ENCODE measurements around the gene HIGD2A. TPM values are rescaled to one million over a fixed set of nuclear protein-coding genes. Genes with fewer than 3 reads are reported as not detected.
A peak's percentile ranks its signal among the peaks of the same experiment; 100 is the strongest.

HIGD2A gene
- total and polyA plus RNA-seq, 10 of the 15 experiments (the other 5 are each of a cell fraction or from before 2014, with no cell fraction given): 152 to 348 (median 194) TPM

DNA sequence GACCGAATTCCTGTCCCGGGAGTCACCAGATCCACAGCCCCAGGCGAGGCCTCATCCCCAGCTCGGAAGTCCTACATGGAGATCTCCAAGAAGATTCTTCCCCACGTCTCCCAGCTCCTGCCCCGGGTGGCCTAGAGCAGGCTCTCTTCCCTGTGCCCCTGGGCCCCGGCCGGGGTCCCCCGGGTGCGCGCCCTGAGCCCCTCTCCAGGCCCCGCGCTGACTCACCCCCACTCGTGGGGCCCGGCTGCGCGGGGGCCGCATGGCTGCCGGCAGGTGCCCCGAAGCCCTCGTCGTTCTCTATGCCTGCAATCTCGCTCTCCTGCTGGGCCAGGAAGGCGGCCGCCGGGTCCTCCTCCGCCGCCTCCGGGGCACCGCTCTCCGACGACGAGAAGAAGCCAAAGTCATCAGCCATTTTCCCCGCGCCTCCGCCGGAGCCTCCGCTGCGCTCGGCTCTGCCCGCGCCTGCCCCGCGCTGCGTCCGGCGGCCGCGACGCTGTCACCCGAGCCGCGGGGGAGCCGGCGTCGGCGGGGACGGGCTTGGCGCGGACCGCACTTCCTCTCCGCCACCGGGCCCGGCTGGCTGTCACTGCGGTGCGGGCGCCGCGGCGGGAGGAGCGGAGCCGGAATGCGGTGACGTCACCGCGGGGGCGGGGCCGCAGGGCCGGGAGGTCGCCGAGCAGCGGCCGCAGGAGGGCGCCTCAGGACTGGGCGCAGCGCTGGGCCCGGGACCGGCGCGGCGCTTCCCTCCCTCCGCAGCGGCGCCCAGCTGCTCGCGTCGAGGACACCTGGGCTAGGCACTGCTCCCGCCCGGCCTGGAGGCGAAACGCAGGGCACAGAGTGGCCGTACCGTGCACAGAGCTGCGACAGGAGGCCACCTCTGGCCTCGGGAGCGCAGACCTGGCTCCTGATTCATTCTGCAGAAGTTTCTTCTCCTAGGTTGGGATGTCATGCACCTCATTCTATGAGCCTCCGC, 27.7 kb downstream of the HIGD2A start, which contains the start of gene CLTB (continued):
- TF ChIP-seq, protein P1, sequence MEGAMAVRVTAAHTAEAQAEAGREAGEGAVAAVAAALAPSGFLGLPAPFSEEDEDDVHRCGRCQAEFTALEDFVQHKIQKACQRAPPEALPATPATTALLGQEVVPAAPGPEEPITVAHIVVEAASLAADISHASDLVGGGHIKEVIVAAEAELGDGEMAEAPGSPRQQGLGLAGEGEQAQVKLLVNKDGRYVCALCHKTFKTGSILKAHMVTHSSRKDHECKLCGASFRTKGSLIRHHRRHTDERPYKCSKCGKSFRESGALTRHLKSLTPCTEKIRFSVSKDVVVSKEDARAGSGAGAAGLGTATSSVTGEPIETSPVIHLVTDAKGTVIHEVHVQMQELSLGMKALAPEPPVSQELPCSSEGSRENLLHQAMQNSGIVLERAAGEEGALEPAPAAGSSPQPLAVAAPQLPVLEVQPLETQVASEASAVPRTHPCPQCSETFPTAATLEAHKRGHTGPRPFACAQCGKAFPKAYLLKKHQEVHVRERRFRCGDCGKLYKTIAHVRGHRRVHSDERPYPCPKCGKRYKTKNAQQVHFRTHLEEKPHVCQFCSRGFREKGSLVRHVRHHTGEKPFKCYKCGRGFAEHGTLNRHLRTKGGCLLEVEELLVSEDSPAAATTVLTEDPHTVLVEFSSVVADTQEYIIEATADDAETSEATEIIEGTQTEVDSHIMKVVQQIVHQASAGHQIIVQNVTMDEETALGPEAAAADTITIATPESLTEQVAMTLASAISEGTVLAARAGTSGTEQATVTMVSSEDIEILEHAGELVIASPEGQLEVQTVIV (IDR thresholded peaks at IDR 0.05; ENCODE audit: borderline replicate concordance, partially characterized antibody): no peak
- TF ChIP-seq PAX8 (IDR thresholded peaks at IDR 0.05) (no peak), BRCA1 (IDR thresholded peaks at IDR 0.05; ENCODE audit: low read depth, low read length) (no peak), ATF7 (IDR thresholded peaks at IDR 0.05; ENCODE audit: low read depth) (no peak), BCL11A (IDR thresholded peaks at IDR 0.05; ENCODE audit: low read depth, low read length) (no peak), RCOR1 (conservative IDR thresholded peaks at IDR 0.05; ENCODE audit: low read depth, low read length) (no peak), KDM1A (IDR thresholded peaks at IDR 0.05; ENCODE audit: borderline replicate concordance) (no peak), ESRRA (IDR thresholded peaks at IDR 0.05; ENCODE audit: low read length) (no peak), TCF7 (IDR thresholded peaks at IDR 0.05; ENCODE audit: borderline replicate concordance) (no peak), POLR2AphosphoS2 (IDR thresholded peaks at IDR 0.05; ENCODE audit: low read depth, low read length) (no peak), SMC3 (IDR thresholded peaks at IDR 0.05; ENCODE audit: borderline replicate concordance, low read length) (peak; percentile 68), IKZF1 (conservative IDR thresholded peaks at IDR 0.05) (peak; percentile 94), MTA2 (IDR thresholded peaks at IDR 0.05; ENCODE audit: low read depth) (no peak), BHLHE40 (IDR thresholded peaks at IDR 0.05; ENCODE audit: borderline replicate concordance in 1 of 2, low read depth in 2 of 2, low read length in 1 of 2) (peak; percentile 62 to 81), ZNF274 (IDR thresholded peaks at IDR 0.05; ENCODE audit: insufficient read depth, insufficient read length) (no peak), EED (IDR thresholded peaks at IDR 0.05; ENCODE audit: low read depth) (no peak), IRF4 (IDR thresholded peaks at IDR 0.05; ENCODE audit: low read depth, low read length) (no peak)
- TF ChIP-seq, protein P2, sequence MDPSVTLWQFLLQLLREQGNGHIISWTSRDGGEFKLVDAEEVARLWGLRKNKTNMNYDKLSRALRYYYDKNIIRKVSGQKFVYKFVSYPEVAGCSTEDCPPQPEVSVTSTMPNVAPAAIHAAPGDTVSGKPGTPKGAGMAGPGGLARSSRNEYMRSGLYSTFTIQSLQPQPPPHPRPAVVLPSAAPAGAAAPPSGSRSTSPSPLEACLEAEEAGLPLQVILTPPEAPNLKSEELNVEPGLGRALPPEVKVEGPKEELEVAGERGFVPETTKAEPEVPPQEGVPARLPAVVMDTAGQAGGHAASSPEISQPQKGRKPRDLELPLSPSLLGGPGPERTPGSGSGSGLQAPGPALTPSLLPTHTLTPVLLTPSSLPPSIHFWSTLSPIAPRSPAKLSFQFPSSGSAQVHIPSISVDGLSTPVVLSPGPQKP (IDR thresholded peaks at IDR 0.05; ENCODE audit: low read depth, low read length): no peak
- TF ChIP-seq, protein P3, sequence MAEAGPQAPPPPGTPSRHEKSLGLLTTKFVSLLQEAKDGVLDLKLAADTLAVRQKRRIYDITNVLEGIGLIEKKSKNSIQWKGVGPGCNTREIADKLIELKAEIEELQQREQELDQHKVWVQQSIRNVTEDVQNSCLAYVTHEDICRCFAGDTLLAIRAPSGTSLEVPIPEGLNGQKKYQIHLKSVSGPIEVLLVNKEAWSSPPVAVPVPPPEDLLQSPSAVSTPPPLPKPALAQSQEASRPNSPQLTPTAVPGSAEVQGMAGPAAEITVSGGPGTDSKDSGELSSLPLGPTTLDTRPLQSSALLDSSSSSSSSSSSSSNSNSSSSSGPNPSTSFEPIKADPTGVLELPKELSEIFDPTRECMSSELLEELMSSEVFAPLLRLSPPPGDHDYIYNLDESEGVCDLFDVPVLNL (IDR thresholded peaks at IDR 0.05; ENCODE audit: low read depth, low read length): no peak
- TF ChIP-seq, protein P4, sequence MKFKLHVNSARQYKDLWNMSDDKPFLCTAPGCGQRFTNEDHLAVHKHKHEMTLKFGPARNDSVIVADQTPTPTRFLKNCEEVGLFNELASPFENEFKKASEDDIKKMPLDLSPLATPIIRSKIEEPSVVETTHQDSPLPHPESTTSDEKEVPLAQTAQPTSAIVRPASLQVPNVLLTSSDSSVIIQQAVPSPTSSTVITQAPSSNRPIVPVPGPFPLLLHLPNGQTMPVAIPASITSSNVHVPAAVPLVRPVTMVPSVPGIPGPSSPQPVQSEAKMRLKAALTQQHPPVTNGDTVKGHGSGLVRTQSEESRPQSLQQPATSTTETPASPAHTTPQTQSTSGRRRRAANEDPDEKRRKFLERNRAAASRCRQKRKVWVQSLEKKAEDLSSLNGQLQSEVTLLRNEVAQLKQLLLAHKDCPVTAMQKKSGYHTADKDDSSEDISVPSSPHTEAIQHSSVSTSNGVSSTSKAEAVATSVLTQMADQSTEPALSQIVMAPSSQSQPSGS (IDR thresholded peaks at IDR 0.05; ENCODE audit: low read length): no peak; the same call in 1 of the 2 replicates
- TF ChIP-seq, protein P5, sequence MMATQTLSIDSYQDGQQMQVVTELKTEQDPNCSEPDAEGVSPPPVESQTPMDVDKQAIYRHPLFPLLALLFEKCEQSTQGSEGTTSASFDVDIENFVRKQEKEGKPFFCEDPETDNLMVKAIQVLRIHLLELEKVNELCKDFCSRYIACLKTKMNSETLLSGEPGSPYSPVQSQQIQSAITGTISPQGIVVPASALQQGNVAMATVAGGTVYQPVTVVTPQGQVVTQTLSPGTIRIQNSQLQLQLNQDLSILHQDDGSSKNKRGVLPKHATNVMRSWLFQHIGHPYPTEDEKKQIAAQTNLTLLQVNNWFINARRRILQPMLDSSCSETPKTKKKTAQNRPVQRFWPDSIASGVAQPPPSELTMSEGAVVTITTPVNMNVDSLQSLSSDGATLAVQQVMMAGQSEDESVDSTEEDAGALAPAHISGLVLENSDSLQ (IDR thresholded peaks at IDR 0.05): no peak
